Adrenal gland (tissue), 5 donors: ENCODE data around the gene IL1RN.

Experiments
- CTCF ChIP-seq, 6 experiments: fragments of 450-650 bp in 4 of 6; fragments of 200-600 bp in 2 of 6; sonication (generic) in 1 of 6; IDR thresholded peaks; 1 replicate in 5 of 6; 2 replicates in 1 of 6; pipeline versions ENCODE4 v1.5.1 to v1.8.0; 2016 to 2021; ENCODE audit warnings: antibody characterized with exemption in 6 of 6, mild to moderate bottlenecking in 2 of 6, moderate library complexity in 1 of 6
- POLR2A ChIP-seq, 2 donors: fragments of 450-650 bp; IDR thresholded peaks; one replicate each; pipeline ENCODE4 v1.6.1; 2017; ENCODE audit warnings: antibody characterized with exemption in 2 of 2, mild to moderate bottlenecking in 2 of 2, moderate library complexity in 1 of 2
- donor health status: DM: no; HTN: no; CAD: no.

- no peak for TF ChIP-seq CTCF (IDR thresholded peaks at IDR 0.05)
- no peak for TF ChIP-seq POLR2A (IDR thresholded peaks at IDR 0.05)
Measured at GRCh38 chr2:113114224-113114945, 13.0 kb upstream of the IL1RN start.
